Osteoblast (primary cell): ENCODE data around the gene RNF224. TPM values are rescaled to one million over a fixed set of nuclear protein-coding genes. Genes with fewer than 3 reads are reported as not detected.

ENCODE experiments used
- DNase-seq: peaks from one replicate; pipeline ENCODE4 v3.0.0; 2011; ENCODE audit warnings: low spot score, mixed read lengths; ENCODE audit not compliant: insufficient read length; ENCODE audit errors: missing footprints
- H2AFZ ChIP-seq: 2 replicates; pipeline ENCODE4 v1.6.0; 2011; ENCODE audit warnings: mild to moderate bottlenecking, low read length
- H3K27ac ChIP-seq: 2 replicates; pipeline ENCODE4 v1.5.1; 2011; ENCODE audit warnings: mild to moderate bottlenecking, low read depth, low read length, moderate library complexity
- H3K27me3 ChIP-seq: 2 replicates; pipeline ENCODE4 v1.6.0; 2012; ENCODE audit warnings: mild to moderate bottlenecking, control low read depth, inconsistent platforms, low read length, moderate library complexity; ENCODE audit not compliant: insufficient read depth
- H3K36me3 ChIP-seq: 2 replicates; pipeline ENCODE4 v1.5.1; 2011; ENCODE audit warnings: mild to moderate bottlenecking, low read length, control low read depth, moderate library complexity; ENCODE audit not compliant: insufficient read depth
- H3K4me1 ChIP-seq: 2 replicates; pipeline ENCODE4 v1.5.1; 2011; ENCODE audit warnings: mild to moderate bottlenecking, low read length, control low read depth, moderate library complexity; ENCODE audit not compliant: insufficient read depth
- H3K4me2 ChIP-seq: 2 replicates; pipeline ENCODE4 v1.6.0; 2011; ENCODE audit warnings: mild to moderate bottlenecking, low read length; ENCODE audit not compliant: insufficient read depth
- H3K4me3 ChIP-seq: fragments of 200-600 bp; sonication (generic); 3 replicates; pipeline ENCODE4 v1.5.1; 2012; ENCODE audit warnings: mild to moderate bottlenecking, low read length, inconsistent platforms; ENCODE audit not compliant: insufficient read depth
- H3K79me2 ChIP-seq: 2 replicates; pipeline ENCODE4 v1.6.0; 2012; ENCODE audit warnings: mild to moderate bottlenecking, low read length, control low read depth, inconsistent platforms; ENCODE audit not compliant: insufficient read depth
- H3K9me3 ChIP-seq: 2 replicates; pipeline ENCODE4 v1.5.1; 2011; ENCODE audit warnings: low read depth, low read length, control low read depth
- H4K20me1 ChIP-seq: 2 replicates; pipeline ENCODE4 v1.6.0; 2012; ENCODE audit warnings: mild to moderate bottlenecking, low read length, control low read depth; ENCODE audit not compliant: insufficient read depth
- CTCF ChIP-seq: IDR thresholded peaks from 2 replicates; pipeline ENCODE4 v1.5.1; 2011; ENCODE audit warnings: mild to moderate bottlenecking, low read depth, low read length, moderate library complexity; ENCODE audit errors: extremely low read depth
- total RNA-seq: library from RNA; depleted of rRNA; stranded (reverse); fragments of >200 nt; gene quantifications from 2 replicates; pipeline ENCODE4 v1.2.3, GENCODE V29; 2012

The RNF224 gene
- total RNA-seq, 1 donor, result under 0.01 TPM

GRCh38 chr9:137266162-137266527, 38.8 kb downstream of the RNF224 start:
- no peak overlapping the region for H2AFZ ChIP-seq
- peaks cover 11% of the 10 kb centered on the region for H4K20me1 ChIP-seq
- DNase-seq, result no peak
- H3K27ac ChIP-seq, result no peak overlapping the region
- H3K4me3 ChIP-seq, result no peak overlapping the region
- no peaks in the 10 kb centered on the region for H3K27me3 ChIP-seq
- no peak overlapping the region for H3K4me2 ChIP-seq
- peaks cover 20% of the 10 kb centered on the region for H3K4me1 ChIP-seq
- no peaks in the 10 kb centered on the region for H3K9me3 ChIP-seq
- H3K36me3 ChIP-seq, result peaks cover 45% of the 10 kb centered on the region
- peaks cover 17% of the 10 kb centered on the region for H3K79me2 ChIP-seq
- no peak for TF ChIP-seq CTCF

DNA sequence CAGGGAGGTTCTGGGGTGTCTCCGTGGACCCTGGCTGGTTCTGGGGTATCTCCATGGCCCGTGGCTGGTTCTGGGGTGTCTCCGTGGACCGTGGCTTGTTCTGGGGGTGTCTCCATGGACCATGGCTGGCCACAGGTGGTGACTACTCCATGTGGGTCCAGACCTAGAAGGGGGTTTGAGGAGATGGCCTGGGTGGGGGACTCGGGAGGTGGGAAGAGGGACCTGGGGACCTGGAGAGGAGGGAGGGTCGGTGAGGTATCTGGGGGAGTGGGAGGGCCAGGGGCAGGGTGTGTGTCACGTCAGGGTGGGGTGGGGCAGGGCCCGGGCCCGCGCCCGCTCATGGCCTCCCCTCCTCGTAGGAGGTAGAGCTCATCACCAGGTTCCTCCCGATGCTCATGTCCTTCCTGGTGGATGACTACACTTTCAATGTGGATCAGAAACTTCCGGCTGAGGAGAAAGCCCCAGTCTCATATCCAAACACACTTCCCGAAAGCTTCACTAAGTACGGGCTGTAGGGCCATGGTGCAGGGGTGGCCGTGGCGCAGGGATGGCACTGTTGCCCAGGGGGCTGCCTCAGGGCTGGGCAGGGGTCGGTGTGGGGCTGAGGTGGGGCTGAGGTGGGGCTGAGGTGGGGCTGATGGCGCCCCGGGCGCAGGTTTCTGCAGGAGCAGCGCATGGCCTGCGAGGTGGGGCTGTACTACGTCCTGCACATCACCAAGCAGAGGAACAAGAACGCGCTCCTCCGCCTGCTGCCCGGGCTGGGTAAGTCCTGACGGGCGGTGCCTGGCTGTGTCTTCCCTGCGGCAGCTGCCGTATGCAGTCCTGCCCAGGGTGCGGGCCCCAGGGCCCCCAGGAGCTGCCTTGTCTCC, 39.5 kb downstream of the RNF224 start:
- H3K9me3 ChIP-seq, result no peaks in the 10 kb centered on the region
- no peak overlapping the region for H2AFZ ChIP-seq
- peaks cover 20% of the 10 kb centered on the region for H3K4me1 ChIP-seq
- no peak overlapping the region for H3K4me2 ChIP-seq
- H3K36me3 ChIP-seq, result peaks cover 45% of the 10 kb centered on the region
- no peak for TF ChIP-seq CTCF
- H3K4me3 ChIP-seq, result no peak overlapping the region
- peaks cover 11% of the 10 kb centered on the region for H4K20me1 ChIP-seq
- peak; percentile 60 for DNase-seq
- H3K79me2 ChIP-seq, result peaks cover 17% of the 10 kb centered on the region
- H3K27me3 ChIP-seq, result no peaks in the 10 kb centered on the region
- H3K27ac ChIP-seq, result no peak overlapping the region

DNA sequence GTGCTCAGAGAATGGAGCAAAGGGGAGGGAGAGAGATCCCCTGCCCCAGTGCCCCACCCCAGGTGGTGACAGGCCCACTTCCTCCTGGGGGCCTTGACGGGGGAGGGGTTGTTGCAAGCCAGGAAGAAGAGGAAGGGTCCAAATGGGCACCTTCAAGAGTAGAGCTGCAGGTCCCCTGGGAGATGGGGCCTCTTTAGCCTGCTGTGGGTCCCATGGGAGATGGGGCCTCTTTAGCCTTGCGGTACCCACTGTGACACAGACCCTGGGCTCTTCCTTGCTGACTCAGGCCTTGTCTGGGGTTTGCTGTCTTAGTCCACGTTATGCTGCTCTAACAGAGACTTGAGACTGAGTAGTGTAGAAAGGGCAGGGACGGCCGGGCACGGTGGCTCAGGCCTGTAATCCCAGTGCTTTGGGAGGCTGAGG, 40.6 kb downstream of the RNF224 start:
- no peaks in the 10 kb centered on the region for H3K27me3 ChIP-seq
- peak overlapping the region; percentile 45 for H3K27ac ChIP-seq
- H3K4me3 ChIP-seq, result no peak overlapping the region
- H3K79me2 ChIP-seq, result peaks cover 17% of the 10 kb centered on the region
- DNase-seq, result peak; percentile 96
- H3K36me3 ChIP-seq, result peaks cover 53% of the 10 kb centered on the region
- H2AFZ ChIP-seq, result no peak overlapping the region
- TF ChIP-seq CTCF, result no peak
- peaks cover 20% of the 10 kb centered on the region for H3K4me1 ChIP-seq
- no peaks in the 10 kb centered on the region for H3K9me3 ChIP-seq
- H4K20me1 ChIP-seq, result peaks cover 11% of the 10 kb centered on the region
- H3K4me2 ChIP-seq, result no peak overlapping the region

GRCh38 chr9:137268538-137269201, 41.4 kb downstream of the RNF224 start:
- Histone ChIP-seq H3K4me2 (no peak overlapping the region), H3K4me1 (peaks cover 20% of the 10 kb centered on the region), H3K27ac (peak overlapping the region; percentile 61), H3K79me2 (peaks cover 17% of the 10 kb centered on the region), H3K4me3 (no peak overlapping the region), H2AFZ (no peak overlapping the region), H3K36me3 (peaks cover 55% of the 10 kb centered on the region), H4K20me1 (peaks cover 11% of the 10 kb centered on the region), H3K27me3 (no peaks in the 10 kb centered on the region), H3K9me3 (no peaks in the 10 kb centered on the region)
- DNase-seq, result peak; percentile 77
- TF ChIP-seq CTCF, result no peak
